ENCODE data around the gene ANKRD30A.
"Not testable (repeated sequence)": the region's sequence is repeated elsewhere in the genome, so short reads cannot be mapped to it uniquely, and the experiment has no call there.

Gene ANKRD30A

DNA sequence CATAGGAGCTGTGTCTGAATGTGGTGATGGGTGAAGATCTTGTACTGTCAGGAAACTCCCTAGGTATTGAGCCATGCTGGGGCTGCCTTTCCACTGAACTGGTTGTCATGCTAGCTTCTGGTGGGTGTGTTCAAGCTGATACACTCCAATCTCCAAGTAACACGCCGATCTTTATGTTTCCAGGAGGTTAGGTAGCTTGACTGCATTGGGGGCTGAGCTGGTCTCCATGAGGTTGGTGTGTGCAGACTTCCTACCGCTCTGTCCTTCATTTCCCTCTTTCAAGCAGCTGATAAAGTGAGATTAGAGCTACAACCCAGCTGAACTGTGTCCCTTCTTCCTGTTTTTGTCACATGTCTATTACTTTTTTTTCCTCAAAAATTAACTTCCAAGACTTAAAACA, 265.5 kb downstream of the ANKRD30A start:
- H3K4me3 ChIP-seq (ENCODE audit: low read depth, low read length), result no peak overlapping the region
- DNase-seq (ENCODE audit: low read depth, low spot score), result no peak
- TF ChIP-seq, protein P1, sequence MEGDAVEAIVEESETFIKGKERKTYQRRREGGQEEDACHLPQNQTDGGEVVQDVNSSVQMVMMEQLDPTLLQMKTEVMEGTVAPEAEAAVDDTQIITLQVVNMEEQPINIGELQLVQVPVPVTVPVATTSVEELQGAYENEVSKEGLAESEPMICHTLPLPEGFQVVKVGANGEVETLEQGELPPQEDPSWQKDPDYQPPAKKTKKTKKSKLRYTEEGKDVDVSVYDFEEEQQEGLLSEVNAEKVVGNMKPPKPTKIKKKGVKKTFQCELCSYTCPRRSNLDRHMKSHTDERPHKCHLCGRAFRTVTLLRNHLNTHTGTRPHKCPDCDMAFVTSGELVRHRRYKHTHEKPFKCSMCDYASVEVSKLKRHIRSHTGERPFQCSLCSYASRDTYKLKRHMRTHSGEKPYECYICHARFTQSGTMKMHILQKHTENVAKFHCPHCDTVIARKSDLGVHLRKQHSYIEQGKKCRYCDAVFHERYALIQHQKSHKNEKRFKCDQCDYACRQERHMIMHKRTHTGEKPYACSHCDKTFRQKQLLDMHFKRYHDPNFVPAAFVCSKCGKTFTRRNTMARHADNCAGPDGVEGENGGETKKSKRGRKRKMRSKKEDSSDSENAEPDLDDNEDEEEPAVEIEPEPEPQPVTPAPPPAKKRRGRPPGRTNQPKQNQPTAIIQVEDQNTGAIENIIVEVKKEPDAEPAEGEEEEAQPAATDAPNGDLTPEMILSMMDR (IDR thresholded peaks at IDR 0.05; ENCODE audit: low read depth, low read length), result no peak
- in situ Hi-C loops (cut with HindIII; ENCODE audit: low sequenced_read_pairs), result no loop called here

DNA sequence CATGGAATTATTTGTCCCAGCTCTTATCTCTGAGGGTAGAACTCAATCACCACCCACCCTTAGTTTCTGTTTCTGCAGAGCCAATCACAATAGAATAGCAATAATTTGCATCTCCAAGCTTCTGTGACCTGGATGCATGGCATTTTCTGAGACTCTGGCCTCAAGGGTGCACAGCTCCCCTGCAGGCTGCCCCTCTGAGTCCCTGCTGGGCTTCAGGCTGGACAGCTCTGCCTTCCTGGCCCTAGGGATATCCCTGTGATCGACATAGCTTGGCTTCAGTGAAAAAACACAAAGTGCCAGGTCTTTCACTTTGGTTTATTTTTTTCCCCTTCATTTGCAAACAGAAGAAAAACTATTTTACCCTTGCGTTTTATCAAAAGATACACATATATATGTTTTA, 275.4 kb downstream of the ANKRD30A start:
- in situ Hi-C loops (cut with HindIII; ENCODE audit: low sequenced_read_pairs); DNase-seq (ENCODE audit: low read depth, low spot score); H3K4me3 ChIP-seq (ENCODE audit: low read depth, low read length): not testable (repeated sequence)

DNA sequence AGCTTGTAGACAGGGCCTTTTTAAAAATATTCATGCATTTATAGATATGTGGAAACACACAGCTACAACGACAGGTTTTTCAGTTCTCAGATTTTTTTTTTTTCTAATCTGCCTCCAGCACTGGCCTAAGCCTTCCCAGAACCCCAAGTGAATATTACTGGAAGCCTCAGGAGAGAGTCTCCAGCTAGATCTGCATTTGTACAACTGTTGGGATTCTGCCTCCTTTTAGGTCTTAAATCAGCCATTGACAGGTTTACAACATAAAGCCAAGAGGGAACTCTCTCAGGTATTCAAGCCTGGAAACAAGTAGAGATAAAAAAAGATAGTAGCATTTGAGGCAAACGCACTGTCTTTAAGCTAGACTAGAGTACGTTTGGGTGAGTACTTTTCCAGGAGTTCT, 275.8 kb downstream of the ANKRD30A start:
- TF ChIP-seq, protein P1 (IDR thresholded peaks at IDR 0.05; ENCODE audit: low read depth, low read length), result no peak
- no peak overlapping the region for H3K4me3 ChIP-seq (ENCODE audit: low read depth, low read length)
- DNase-seq (ENCODE audit: low read depth, low spot score), result no peak
- in situ Hi-C loops (cut with HindIII; ENCODE audit: low sequenced_read_pairs), result no loop called here

DNA sequence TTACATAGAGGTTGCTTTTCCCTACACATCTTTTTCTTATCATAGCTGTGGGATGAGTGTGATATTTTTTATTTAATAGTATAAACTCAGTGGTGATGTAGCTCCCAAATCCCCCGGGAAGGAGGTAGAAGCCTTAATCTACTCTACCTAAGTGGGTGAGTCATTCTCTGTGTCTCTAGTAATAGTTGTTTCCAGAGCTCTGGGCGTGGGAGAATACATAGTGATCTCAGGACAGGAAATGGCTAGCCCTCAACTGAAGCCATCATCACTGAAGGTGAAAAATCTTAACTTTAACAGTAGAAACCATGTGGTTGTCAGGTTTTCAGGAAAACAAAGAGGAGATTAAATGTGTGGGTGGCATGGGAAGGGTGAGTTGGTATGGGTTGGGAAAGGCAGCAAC, 278.4 kb downstream of the ANKRD30A start:
- DNase-seq (ENCODE audit: low read depth, low spot score), result no peak
- in situ Hi-C loops (cut with HindIII; ENCODE audit: low sequenced_read_pairs), result no loop called here

More for the DNA sequence above, 278.4 kb downstream of the ANKRD30A start:
- no peak overlapping the region for H3K4me3 ChIP-seq (ENCODE audit: low read depth, low read length)
- TF ChIP-seq, protein P1 (IDR thresholded peaks at IDR 0.05; ENCODE audit: low read depth, low read length), result no peak

Measured in astrocyte of the spinal cord (primary cell).